Activated CD8-positive, alpha-beta memory T cell treated with anti-CD3 and anti-CD28 coated beads for 4 hours (primary cell): ENCODE data around the gene BANF2.
"Not testable (repeated sequence)": the region's sequence is repeated elsewhere in the genome, so short reads cannot be mapped to it uniquely, and the experiment has no call there.

Experiments
- DNase-seq, 2 donors: peaks; one replicate each; pipeline ENCODE4 v3.0.0-alpha.2; 2020; ENCODE audit warnings: low read depth in 2 of 2

The BANF2 gene

DNA sequence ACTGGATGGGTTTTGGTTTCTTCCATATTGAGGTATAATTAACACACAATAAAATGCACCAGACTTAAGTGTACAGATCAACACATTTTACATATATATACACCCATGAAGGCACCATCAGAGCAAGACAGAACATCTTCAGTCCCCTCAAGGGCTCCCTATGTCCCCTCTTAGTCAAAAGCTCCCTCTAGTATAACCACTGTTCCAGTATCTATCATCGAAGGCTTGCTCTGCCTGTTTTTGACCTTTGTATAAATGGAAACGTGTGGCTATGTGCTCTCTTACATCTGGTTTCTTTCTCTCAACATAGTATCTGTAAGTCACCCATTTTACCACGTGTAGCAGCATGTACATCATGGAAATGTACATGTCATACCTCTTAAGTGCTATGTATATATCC is 66.5 kb downstream of the BANF2 start:
- no peak for DNase-seq

DNA sequence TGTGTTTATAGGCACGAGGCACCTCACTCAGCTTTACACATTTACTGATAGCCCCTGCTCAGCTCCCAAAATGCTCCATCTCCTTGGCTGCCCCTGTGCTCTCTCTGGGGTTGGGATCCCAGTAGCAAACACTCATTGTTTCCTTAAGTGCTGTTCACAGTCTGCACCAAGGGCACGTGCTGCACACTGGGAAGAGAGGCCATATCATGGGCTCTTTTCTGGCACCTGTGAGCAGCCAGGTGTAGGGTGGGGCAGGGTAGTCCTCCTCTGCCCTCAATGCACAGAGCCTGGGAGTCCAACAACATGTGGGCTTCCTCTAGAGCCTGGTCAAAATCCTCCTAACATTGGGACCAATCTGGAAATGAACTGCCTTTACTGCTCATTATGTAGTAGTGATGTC is 67.9 kb downstream of the BANF2 start:
- DNase-seq: no peak

DNA sequence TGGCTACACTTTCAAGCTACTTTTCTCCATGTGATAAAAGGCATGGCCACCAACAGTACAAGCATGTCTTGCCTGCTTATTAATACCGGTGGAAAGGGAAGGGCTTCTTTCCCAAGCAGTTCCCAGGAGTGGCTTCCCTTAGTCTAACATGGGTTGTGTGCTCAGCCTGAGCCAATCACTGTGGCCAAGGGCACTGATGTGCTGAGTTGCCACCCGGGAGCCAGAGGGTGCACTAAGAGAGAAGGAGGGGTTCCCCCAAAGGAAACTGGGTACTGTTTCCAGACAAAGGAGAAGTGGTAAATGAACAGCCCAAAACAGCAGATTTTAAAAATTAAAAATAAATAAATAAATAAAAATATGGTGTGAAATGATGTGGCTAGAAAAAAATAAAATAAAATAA is 68.5 kb downstream of the BANF2 start:
- no peak for DNase-seq

DNA sequence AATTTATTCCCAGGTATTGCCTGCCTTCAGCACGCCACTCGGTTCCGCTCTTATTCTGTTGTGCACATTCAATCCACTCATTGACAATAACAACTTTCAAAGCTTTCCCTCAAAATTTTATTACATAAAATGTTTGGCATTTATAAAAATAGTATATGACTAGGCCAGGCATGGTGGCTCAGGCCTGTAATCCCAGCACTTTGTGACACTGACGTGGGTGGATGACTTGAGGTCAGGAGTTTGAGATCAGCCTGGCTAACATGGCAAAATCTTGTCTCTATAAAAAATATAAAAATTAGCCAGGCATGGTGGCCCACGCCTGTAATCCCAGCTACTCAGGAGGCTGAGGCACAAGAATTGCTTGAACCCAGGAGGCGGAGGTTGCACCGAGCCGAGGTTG is 70.0 kb downstream of the BANF2 start:
- not testable (repeated sequence) for DNase-seq

DNA sequence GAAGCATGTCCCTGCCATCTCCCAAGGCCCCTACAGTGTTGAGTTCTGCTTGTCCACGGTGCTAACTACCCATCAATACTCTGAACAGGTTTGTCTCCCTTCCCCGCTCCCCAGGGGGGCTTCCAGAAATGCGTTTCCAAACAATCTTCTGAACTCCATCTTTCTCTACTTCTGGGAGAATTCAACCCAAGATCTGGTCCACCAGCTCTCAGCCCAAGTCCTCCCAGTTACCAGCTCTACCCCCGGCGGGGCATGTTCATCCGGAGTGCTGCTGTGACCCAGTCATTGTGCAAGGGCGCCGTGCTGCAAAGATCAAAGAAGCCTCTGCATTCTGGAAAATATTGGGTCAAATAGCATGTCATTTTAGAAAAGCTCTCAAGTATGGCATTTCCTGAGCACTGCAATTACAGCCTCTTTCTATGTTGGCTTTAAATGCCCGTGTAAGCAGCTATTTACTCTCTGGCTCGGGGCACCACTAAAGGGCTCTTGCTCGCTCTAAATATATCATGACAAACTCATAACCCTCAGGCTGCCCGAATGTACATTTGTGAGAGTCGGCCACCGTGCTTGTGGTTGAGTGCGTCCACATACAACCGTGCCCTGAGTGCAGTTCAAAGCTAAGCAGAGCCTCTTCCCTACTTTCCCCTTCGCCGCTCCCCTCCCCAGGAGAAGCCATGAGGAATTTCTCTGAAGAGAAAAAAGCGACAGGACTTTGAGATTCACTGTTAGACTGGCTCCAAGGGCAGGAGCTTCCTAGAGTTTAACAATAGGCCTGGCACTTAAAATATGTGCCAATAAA is 71.6 kb downstream of the BANF2 start:
- DNase-seq: no peak

DNA sequence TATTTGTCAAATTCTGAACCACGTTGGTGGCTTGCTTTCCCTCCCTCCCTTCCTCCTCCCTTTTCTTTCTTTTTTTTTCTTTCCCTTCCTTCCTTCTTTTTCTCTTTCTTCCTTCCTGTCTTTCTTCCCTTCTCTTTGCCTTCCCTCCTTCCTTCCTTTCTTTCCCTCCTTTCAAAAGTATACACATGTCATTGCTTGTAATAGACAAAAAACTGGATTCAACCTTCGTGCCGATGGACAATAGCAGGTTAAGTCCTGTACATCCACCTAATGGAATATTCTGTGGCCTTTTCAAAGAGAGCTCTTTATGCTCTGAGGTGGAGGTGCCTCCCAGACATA is 72.2 kb downstream of the BANF2 start:
- DNase-seq: no peak

DNA sequence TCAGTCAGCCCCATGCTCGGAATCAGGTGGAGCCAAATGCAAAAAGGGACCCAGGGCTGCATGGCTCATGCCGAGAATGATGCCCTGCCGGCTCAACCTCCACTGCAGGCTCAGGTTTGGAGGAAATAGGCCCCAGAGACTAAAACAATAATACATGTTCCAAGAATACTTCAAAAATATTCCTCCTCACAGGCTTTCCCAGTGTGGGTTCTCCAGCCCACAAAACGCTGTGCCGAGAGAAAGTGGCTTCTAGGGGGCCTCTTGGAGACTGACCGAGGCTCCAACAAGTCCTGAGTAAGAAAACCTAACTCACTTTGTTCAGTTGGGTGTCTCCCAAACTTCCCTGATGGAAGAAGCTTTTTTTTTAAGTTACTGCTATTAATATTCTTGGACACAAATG is 73.9 kb downstream of the BANF2 start:
- no peak for DNase-seq

DNA sequence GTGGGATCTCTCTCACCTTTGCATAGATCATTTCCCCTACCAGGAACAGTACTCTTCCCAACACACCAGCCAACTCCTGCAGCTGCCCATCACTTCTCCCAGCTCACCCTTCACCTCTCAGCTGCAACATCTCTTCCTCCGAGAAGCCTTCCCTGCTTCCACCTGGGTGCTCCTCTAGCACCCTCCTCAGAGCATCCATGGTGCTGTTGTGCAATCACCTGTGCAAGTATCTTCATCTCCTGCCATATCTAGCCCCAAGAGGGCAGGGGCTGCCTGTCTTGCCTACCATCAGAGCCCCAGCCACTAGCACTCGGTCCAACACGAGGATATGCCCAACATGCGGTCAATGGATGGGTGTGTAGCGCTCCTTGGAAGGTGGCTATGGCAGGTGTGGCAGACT is 75.8 kb downstream of the BANF2 start:
- no peak for DNase-seq

DNA sequence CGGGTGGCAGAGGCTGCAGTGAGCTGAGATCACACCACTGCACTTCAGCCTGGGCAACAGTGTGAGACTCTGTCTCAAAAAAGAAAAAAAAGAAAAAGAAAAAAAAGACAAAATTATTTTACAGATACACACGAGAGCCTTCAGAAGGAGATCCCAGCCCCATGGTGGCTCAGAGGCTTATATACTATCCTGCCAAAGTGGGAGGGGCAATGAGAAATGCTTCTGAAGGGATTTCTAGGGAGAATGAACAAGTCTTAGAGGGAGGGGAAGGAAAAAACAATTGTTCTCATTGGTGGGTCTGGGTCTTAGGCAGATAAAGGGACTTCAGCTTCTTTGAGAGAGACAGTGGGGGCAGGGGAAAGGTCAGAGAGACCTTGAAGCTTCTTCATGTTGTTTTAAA is 76.8 kb downstream of the BANF2 start:
- DNase-seq: no peak

DNA sequence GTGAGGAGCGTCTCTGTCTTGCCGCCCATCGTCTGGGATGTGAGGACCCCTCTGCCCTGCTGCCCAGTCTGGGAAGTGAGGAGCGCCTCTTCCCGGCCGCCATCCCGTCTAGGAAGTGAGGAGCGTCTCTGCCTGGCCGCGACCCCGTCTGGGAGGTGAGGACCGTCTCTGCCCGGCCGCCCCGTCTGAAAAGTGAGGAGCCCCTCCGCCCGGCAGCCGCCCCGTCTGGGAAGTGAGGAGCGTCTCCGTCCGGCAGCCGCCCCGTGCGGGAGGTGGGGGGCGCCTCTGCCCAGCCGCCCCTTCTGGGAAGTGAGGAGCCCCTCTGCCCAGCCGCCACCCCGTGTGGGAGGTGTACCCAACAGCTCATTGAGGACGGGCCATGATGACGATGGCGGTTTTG is 79.2 kb downstream of the BANF2 start:
- not testable (repeated sequence) for DNase-seq

DNA sequence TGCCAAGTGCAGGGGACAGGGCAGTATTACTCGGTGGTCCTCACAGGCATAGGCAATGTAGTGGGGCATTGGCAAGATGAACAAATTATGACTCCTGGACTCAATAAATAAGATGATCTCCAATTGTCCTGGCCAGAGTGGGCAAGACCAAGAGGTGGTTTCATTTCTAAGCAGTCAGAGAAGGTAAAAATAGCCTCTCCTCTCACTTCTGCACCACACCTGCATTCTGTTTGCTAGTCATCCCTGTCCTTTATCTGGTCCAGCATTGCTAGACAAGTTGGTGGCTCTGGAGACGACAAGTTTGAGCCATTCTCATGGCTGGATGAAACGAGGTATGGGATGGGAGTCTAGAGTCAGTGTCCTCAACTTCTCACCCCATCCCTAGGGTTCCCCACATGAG is 83.0 kb downstream of the BANF2 start:
- no peak for DNase-seq

DNA sequence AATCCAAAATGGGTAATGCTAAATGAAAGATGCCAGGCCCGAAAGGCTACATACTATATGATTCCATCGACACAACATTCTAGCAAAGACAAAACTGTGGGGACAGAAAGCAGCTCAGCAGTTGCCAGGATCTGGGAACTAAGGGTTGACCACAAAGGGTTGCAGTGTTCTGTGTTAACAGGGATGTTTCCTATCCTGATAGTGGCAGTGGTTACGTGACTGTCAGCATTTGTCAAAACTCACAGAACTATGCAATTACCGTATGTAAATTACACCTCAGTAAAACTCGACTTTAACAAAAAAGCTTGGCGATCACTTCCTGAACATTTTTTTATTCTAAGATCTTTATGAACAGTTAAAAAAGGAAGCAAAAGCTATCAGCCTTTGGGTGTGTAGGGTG is 83.9 kb downstream of the BANF2 start:
- no peak for DNase-seq

DNA sequence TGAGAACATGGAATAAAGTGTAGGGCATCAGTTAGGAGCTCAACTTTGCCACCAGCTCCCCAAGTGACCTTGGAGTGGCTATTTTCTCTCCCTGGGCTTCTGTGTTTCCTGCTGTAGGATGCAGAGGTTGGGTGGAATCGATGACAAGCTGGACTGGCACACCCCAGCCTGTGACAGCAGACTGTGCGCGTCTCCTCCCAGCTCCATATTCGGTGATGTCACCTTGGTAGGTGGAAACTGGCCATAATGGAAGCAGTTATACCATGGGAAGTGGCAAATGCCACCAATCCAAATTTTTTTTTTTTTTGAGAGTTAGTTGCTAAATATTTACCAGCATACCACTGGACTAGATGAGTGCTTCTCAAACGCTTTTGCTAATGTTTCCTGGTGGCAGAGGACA is 85.2 kb downstream of the BANF2 start:
- no peak for DNase-seq
